IPS-15b (cell line): ENCODE results near the gene STX1A.

Experiments
- H3K27me3 ChIP-seq: one replicate; pipeline ENCODE4 v1.6.1; 2013; ENCODE audit warnings: low read length; ENCODE audit not compliant: control insufficient read depth, insufficient read depth
- H3K36me3 ChIP-seq: one replicate; pipeline ENCODE4 v1.6.1; 2013; ENCODE audit warnings: low read length; ENCODE audit not compliant: control insufficient read depth, insufficient read depth
- H3K4me1 ChIP-seq: one replicate; pipeline ENCODE4 v1.6.1; 2013; ENCODE audit warnings: mild to moderate bottlenecking, low read length; ENCODE audit not compliant: control insufficient read depth, insufficient read depth
- H3K4me3 ChIP-seq: one replicate; pipeline ENCODE4 v1.5.1; 2013; ENCODE audit warnings: low read depth, low read length
- H3K9ac ChIP-seq: one replicate; pipeline ENCODE4 v1.6.1; 2013; ENCODE audit warnings: low read depth, mild to moderate bottlenecking, low read length
- H3K9me3 ChIP-seq: one replicate; pipeline ENCODE4 v1.6.1; 2013; ENCODE audit warnings: mild to moderate bottlenecking, low read length; ENCODE audit not compliant: control insufficient read depth, insufficient read depth

The STX1A gene

GRCh38 chr7:73742338-73742752 lies 22.9 kb upstream of the STX1A start:
- Histone ChIP-seq H3K4me1 (peaks cover 23% of the 10 kb centered on the region), H3K9me3 (no peaks in the 10 kb centered on the region), H3K9ac (peak overlapping the region; percentile 84), H3K27me3 (no peaks in the 10 kb centered on the region), H3K4me3 (peak overlapping the region; percentile 61), H3K36me3 (peaks cover 5% of the 10 kb centered on the region)

GRCh38 chr7:73741600-73741999 lies 22.1 kb upstream of the STX1A start:
- peak overlapping the region; percentile 61 for H3K4me3 ChIP-seq
- no peaks in the 10 kb centered on the region for H3K27me3 ChIP-seq
- H3K9me3 ChIP-seq = no peaks in the 10 kb centered on the region
- peaks cover 12% of the 10 kb centered on the region for H3K36me3 ChIP-seq
- H3K4me1 ChIP-seq = peaks cover 23% of the 10 kb centered on the region
- H3K9ac ChIP-seq = no peak overlapping the region

- Histone ChIP-seq H3K36me3 (peaks cover 19% of the 10 kb centered on the region), H3K4me3 (peak overlapping the region; percentile 9), H3K9ac (no peak overlapping the region), H3K4me1 (peaks cover 23% of the 10 kb centered on the region), H3K27me3 (no peaks in the 10 kb centered on the region), H3K9me3 (no peaks in the 10 kb centered on the region)
These were observed 21.3 kb upstream of the STX1A start for GRCh38 chr7:73740771-73741170.

- peaks cover 23% of the 10 kb centered on the region for H3K4me1 ChIP-seq
- no peaks in the 10 kb centered on the region for H3K9me3 ChIP-seq
- H3K9ac ChIP-seq = no peak overlapping the region
These were observed 20.7 kb upstream of the STX1A start for GRCh38 chr7:73740212-73740611.

GRCh38 chr7:73739387-73739767 lies 19.9 kb upstream of the STX1A start:
- Histone ChIP-seq H3K36me3 (peaks cover 23% of the 10 kb centered on the region), H3K4me1 (peaks cover 23% of the 10 kb centered on the region), H3K9me3 (no peaks in the 10 kb centered on the region), H3K4me3 (peak overlapping the region; percentile 88), H3K27me3 (no peaks in the 10 kb centered on the region), H3K9ac (peak overlapping the region; percentile 76)

More at GRCh38 chr7:73740212-73740611, 20.7 kb upstream of the STX1A start:
- Histone ChIP-seq H3K27me3 (no peaks in the 10 kb centered on the region), H3K36me3 (peaks cover 23% of the 10 kb centered on the region), H3K4me3 (no peak overlapping the region)

GRCh38 chr7:73738612-73739386 lies 19.3 kb upstream of the STX1A start, which contains the start of gene ABHD11:
Gene ABHD11 (minus strand): TSS chr7:73738802. CDS start chr7:73738770, 32 bp downstream.
- no peaks in the 10 kb centered on the region for H3K9me3 ChIP-seq
- peaks cover 23% of the 10 kb centered on the region for H3K4me1 ChIP-seq
- no peaks in the 10 kb centered on the region for H3K27me3 ChIP-seq
- H3K9ac ChIP-seq = peak within 1 kb of the TSS; percentile 76
- H3K4me3 ChIP-seq = peak within 1 kb of the TSS; percentile 92
- peaks cover 23% of the 10 kb centered on the region for H3K36me3 ChIP-seq

GRCh38 chr7:73738220-73738611 lies 18.7 kb upstream of the STX1A start:
- Histone ChIP-seq H3K4me3 (peak overlapping the region; percentile 92), H3K9ac (peak overlapping the region; percentile 54), H3K9me3 (no peaks in the 10 kb centered on the region), H3K4me1 (peaks cover 18% of the 10 kb centered on the region), H3K36me3 (peaks cover 23% of the 10 kb centered on the region), H3K27me3 (no peaks in the 10 kb centered on the region)

GRCh38 chr7:73737491-73738219 lies 18.2 kb upstream of the STX1A start:
- no peaks in the 10 kb centered on the region for H3K27me3 ChIP-seq
- peaks cover 16% of the 10 kb centered on the region for H3K4me1 ChIP-seq
- no peaks in the 10 kb centered on the region for H3K9me3 ChIP-seq
- no peak overlapping the region for H3K9ac ChIP-seq
- peaks cover 23% of the 10 kb centered on the region for H3K36me3 ChIP-seq
- peak overlapping the region; percentile 92 for H3K4me3 ChIP-seq

- Histone ChIP-seq H3K36me3 (peaks cover 23% of the 10 kb centered on the region), H3K4me3 (no peak overlapping the region), H3K27me3 (no peaks in the 10 kb centered on the region), H3K9ac (no peak overlapping the region), H3K4me1 (peaks cover 8% of the 10 kb centered on the region), H3K9me3 (no peaks in the 10 kb centered on the region)
These were observed 17.4 kb upstream of the STX1A start for GRCh38 chr7:73736885-73737284.

- Histone ChIP-seq H3K36me3 (peaks cover 23% of the 10 kb centered on the region), H3K4me1 (peaks cover 3% of the 10 kb centered on the region), H3K9ac (no peak overlapping the region), H3K4me3 (no peak overlapping the region), H3K9me3 (no peaks in the 10 kb centered on the region), H3K27me3 (no peaks in the 10 kb centered on the region)
These were observed 16.0 kb upstream of the STX1A start for GRCh38 chr7:73735528-73735905.

GRCh38 chr7:73734619-73735527 lies 15.4 kb upstream of the STX1A start:
- H3K36me3 ChIP-seq = peaks cover 23% of the 10 kb centered on the region
- H3K9ac ChIP-seq = no peak overlapping the region
- no peaks in the 10 kb centered on the region for H3K4me1 ChIP-seq
- H3K4me3 ChIP-seq = no peak overlapping the region
- H3K9me3 ChIP-seq = no peaks in the 10 kb centered on the region
- no peaks in the 10 kb centered on the region for H3K27me3 ChIP-seq
